Right ventricle myocardium inferior (tissue), 1 donor: Measurements from ENCODE around the gene EIF2S3. TPM values are rescaled to one million over a fixed set of nuclear protein-coding genes. Genes with fewer than 3 reads are reported as not detected.

ENCODE experiments used
- ATAC-seq: fragments of 200-7000 bp; cut with Tn5 transposase; one replicate; pipeline ENCODE4 v1.9.1; 2020; ENCODE audit warnings: mild to moderate bottlenecking, moderate library complexity
- DNase-seq: peaks from one replicate; pipeline ENCODE4 v3.0.0; 2021; ENCODE audit errors: missing footprints
- intact Hi-C: fragments of 100-400 bp; cut with DNase I; formaldehyde crosslinking; loops from one replicate; pipeline ENCODE4 v1.11.0; 2022
- long read RNA-seq: library from polyadenylated mRNA; unstranded; transcript quantifications from one replicate; pipeline ENCODE4 v2.0.0, GENCODE V29; 2021
- total RNA-seq: library from RNA; stranded (reverse); fragmentation: NEBNext Ultra II Directional; extraction: Animal tissue kit (Norgen Biotek cat#: 25700); gene quantifications from one replicate; pipeline ENCODE4 v1.2.1, GENCODE V29; 2021
- donor health status: DM: no; HTN: yes; CAD: no; lungs with severe emphysema.

Gene EIF2S3
- total RNA-seq: 66.8 TPM
- long read RNA-seq, transcript EIF2S3-201 (12 exons, 2,858 nt): major isoform, 42 of 46 reads
- long read RNA-seq, partial matches to known transcripts: 2 of 46 reads
- long read RNA-seq, other reads (novel, unspliced or antisense): 2 of 46 reads

GRCh38 chrX:24054182-24055042 is at the start of gene EIF2S3:
Gene EIF2S3, plus strand, starts transcription at chrX:24054956. Its CDS starts 13 bp downstream, at chrX:24054969.
- peak; percentile 93 for DNase-seq
- intact Hi-C loops: loop anchor here (1.0 to 10.0 kb wide), 4 partner anchors 29 to 312 kb away; partner anchors contain the start of genes ACOT9, CXorf58 and ZFX

DNA sequence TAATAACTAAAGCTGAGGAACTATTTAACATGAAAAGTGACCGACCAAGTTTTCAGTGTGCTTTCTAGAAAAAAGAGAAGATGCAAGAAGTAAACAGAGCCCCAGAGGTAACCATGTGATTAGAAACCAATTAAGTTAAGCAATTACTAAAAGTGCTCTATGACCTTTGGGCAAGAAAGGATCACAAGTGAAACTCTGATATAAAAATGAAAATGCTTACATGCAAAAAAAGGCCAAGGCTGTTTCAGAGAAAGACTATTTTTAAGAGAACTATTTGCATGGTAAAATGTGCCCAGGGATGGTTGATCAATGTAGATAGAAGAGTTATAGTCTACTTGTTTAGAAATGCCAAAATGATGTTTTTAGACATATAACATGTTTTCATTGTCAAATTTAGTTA is 49.7 kb upstream of the EIF2S3 start:
- intact Hi-C loops: no loop called here
- DNase-seq (no peak), ATAC-seq (no peak)

More at GRCh38 chrX:24054182-24055042, at the start of gene EIF2S3:
- ATAC-seq: peak; percentile 97

DNA sequence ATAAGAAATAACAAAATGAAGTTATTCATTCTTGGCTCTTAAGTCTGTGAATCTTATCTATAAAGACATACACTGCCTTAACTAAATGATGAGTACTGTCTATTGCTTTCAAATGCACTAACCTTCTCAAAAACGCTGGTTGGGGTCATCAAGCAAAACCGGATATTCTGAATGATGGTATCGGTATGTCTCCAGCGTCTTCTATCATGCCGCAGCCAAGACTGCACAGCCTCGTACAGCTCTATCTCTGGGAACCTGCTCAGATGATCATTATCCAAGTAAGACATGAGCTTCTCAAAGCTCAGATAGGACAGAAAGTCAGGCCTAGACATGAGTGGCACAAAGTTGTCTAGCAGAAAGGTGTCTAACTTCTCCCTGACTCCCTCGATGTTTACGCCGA is 48.9 kb upstream of the EIF2S3 start:
- no peak for DNase-seq
- intact Hi-C loops: no loop called here
- no peak for ATAC-seq

DNA sequence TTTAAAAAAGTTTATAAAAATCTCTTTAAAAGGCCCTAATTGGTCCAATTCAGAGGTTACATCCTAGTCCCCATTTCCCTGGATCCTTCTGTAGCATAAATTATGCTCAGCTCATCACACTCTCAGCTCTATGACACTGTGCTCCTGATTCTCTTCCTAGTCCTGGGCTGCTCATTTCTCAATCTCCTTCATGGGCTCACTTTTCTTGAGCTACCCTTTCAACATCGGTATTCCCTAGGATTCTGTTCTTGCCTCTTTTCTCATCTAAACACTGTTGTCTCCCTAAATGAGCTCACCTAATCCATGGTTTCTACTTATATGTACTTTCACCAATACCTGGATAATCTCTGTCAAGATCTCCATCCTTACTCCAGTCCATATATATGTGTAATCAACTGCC is 42.5 kb upstream of the EIF2S3 start:
- DNase-seq (no peak), ATAC-seq (no peak)
- intact Hi-C loops: no loop called here

DNA sequence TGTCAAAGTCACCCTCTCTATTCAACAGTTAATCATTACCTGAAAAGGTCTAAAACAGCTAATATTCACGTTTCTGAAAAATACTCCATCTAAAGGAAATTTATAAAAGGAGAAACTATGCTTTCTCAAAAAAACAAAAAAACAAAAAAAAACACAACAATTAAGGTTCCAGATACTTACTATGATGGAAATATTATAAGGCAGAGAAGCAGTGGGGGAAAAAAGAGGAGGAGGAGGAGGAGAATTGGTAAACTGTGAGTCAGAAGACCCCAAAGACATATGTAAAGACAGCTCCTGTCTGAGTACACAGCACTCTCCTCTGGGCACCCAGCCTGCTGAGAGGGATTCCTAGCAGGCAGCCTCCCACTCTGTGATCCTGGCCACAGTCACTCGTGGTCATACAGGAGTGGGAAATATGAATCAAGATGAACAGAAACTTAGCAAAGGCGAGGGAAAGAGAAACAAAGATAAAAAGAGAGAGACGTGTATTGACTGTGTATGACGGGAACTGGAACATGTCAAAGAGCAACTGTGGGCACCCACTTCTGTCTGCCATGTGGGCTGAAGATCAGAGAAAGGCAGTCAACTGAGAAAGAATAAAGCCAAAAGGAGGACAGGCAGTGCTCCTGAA is 40.3 kb upstream of the EIF2S3 start:
- ATAC-seq (peak; percentile 46), DNase-seq (no peak)
- intact Hi-C loops: no loop called here

GRCh38 chrX:24017674-24018073 is 37.1 kb upstream of the EIF2S3 start:
- ATAC-seq (no peak), DNase-seq (no peak)
- intact Hi-C loops: no loop called here

DNA sequence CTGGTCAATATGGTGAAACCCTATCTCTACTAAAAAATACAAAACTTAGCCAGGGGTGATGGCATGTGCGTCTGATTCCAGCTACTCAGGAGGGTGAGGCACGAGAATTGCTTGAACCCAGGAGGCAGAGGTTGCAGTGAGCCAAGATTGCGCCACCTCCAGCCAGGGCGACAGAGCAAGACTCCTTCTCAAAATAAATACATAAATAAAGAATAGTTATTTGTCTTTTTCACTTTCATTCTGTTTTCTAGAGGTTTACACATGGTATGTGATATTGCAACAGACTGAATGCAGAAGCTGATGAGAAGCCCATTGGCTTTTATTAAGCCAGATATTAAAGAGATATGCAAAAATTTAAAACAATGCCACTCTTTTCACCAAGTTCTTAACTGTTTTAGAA is 35.9 kb upstream of the EIF2S3 start:
- DNase-seq (no peak), ATAC-seq (no peak)
- intact Hi-C loops: no loop called here

DNA sequence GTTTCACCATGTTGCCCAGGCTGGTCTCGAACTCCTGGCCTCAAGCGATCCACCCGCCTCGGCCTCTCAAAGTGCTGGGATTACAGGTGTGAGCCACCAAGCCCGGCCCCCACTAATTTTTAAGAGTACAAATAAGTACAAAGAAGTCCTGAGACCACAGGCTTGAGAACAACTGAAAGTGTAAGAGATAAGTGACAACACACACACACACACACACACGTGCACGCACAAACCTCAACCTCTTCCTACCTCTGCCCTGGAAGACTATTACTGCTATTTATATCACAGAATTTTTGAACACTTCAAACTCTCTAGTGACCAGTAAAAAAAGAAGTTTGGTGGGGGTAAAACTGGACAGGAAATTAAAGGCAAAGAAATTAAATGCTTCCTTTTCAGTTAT is 35.3 kb upstream of the EIF2S3 start:
- intact Hi-C loops: no loop called here
- DNase-seq: no peak
- ATAC-seq: no peak

DNA sequence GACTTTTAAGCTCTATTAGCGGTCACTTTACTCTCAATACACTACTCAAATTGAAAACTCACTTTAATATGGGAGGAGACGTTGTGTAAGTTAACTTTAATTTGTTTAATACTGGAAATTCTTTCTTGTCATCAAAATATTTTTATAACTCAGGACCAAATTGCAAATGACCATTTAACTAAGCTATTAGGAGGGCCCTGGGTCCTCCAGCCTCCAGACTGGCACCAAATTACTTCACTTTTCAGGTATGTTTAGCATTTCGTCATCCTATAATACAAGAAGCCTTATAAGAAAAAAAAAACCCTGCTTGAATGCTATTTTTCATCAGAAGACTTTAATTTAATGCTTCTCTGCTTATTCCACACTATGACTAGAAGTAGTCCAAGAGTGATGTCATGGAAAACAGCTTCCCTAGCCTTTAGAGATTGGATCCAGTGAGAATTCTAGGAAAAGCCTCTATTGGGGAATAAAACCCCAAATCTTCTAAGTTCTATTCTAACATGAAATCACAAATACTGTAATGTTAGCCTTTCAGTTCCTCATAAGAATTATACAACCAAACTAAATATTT is 34.4 kb upstream of the EIF2S3 start:
- ATAC-seq: no peak
- intact Hi-C loops: loop anchor here (10.0 kb wide), 1 partner anchor 236 kb away; the partner anchor contains the start of gene SAT1

GRCh38 chrX:24023544-24023943 is 31.2 kb upstream of the EIF2S3 start:
- intact Hi-C loops: loop anchor here (10.0 kb wide), 1 partner anchor 239 kb away; the partner anchor contains the start of gene SAT1
- ATAC-seq (no peak), DNase-seq (no peak)

More for the DNA sequence above, 34.4 kb upstream of the EIF2S3 start:
- no peak for DNase-seq

DNA sequence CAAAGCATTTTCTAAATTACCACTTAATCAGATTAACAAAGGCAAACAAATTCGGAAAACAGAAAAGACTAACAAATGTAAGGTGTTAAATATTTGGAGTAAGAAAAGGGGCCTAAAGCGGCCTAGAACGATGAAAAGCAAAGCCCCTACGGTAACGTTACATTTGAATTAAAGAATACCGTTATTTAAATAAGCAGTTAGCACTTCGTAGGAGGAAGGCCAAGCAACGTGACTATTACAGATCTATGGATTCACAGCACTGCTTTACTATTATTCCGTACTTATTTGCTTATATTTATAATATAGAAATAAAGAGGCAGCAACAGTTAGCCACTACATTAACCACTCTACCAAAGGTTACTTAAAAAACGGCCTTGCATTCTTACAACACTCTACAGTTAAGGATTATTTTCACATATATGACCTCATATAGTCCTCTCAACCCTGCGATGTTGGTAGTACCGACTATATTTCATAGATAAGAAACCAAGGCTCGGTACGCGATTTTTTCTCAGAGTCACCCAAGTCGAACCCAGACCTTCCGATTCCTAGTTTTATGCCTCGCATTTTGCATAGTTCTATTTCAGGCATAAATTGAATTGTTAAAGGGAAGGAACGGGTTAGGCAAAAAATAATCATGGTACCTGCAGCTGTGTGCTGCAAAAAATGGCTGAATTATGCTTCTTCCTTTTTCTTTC is 30.6 kb upstream of the EIF2S3 start:
- ATAC-seq (no peak), DNase-seq (no peak)
- intact Hi-C loops: loop anchor here (2.0 to 10.0 kb wide), 2 partner anchors 115 to 239 kb away; partner anchors contain the start of genes CXorf58 and SAT1

- intact Hi-C loops: loop anchor here (1.0 to 10.0 kb wide), 3 partner anchors 29 to 240 kb away; partner anchors contain the start of genes CXorf58, EIF2S3 and SAT1
- peak; percentile 95 for ATAC-seq
- peak; percentile 92 for DNase-seq
Measured at GRCh38 chrX:24024819-24025740, 29.7 kb upstream of the EIF2S3 start.

DNA sequence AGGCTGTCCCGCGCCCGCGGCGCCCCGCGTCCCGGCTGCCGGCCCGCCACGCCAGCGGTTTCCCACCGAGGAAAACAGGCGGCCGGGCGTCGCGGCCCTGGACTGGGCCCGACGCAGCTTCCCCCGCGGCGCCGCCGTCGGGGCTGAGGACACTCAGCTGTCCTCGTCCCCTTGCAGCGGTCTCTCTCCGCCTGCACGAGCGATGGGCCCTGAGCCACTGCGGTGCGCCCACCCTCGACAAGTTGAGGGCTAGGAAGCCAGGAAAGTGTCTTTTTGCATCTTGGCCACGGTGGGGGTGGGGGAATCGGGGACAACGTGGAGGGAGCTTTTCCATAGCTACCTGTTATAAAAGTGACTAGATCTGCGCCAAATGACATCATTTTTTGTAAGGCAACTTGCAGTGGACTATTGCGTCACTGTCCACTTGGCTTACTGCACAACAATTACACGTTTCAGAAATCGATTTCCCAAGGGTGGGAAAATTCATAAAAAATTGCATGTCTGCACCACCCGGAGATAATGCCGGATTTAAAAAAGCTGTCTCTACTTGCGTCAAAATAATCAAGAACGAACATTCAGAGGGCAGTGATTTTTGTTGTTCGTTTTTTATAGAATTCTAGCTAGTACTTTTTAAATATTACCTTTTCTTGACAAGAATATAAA is 28.9 kb upstream of the EIF2S3 start:
- ATAC-seq (peak; percentile 55), DNase-seq (no peak)
- intact Hi-C loops: loop anchor here (1.0 to 10.0 kb wide), 3 partner anchors 28 to 241 kb away; partner anchors contain the start of genes CXorf58, EIF2S3 and SAT1

DNA sequence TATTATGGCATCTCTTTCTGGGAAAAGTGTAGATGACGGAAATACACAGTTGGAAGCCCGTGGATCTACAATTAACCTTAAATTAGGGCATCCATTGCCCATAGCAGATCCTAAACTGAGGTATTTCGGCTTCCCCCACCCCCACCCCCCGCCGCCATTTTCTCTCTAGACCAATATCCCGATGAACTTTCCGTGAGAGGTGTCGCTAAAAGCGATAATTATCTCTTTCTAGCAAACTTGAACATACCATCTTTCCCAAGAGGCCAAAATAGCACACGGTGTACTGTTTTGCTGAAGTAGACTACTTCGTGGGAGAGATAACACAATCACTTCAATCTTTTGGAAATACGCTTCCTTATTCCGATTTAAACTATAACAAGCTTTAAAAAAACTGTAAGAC is 28.3 kb upstream of the EIF2S3 start:
- no peak for ATAC-seq
- intact Hi-C loops: loop anchor here (10.0 kb wide), 1 partner anchor 242 kb away; the partner anchor contains the start of gene SAT1
- no peak for DNase-seq

DNA sequence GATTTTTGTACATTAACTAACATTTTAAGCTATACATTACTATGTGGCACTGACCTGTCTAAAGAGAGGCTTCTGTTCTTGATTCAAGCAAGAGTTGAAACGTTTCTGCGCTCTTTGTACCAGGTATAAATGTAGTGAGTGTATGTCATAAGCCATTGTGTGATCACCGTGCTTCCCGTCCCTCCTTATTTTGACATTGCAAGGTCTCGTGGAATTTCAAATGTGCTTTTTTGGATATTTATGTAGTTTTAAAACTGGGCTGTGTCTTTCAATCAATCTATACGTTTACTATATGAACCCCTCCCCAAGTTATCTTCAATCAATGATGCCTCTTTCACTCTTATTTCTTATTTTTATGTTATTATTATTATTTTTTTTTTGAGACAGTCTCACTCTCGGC is 27.7 kb upstream of the EIF2S3 start, which contains the start of gene KLHL15:
Gene KLHL15 (minus strand): TSS at position 101 of the 400 bp plus-strand sequence. CDS start 20,493 bp downstream, outside the sequence.
- DNase-seq: no peak
- intact Hi-C loops: loop anchor here (10.0 kb wide), 1 partner anchor 242 kb away; the partner anchor contains the start of gene SAT1
- ATAC-seq: no peak

DNA sequence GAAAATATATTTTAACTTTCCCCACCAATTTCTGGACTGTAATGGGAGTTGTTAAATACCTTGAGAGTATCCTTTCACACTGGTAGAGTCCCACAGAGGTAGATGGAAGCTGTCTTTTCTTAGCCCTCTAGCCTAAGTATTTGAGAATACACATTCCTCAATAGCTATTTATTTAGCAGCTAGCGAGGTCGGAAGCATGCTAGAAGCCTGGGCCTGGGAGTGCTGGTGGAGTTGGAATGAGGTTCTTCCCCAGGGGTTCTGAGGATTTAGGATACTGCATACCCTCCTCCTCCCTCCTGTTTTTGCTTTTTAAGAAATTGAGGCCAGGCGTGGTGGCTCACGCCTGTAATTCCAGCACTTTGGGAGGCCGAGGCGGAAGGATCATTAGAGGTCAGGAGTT is 26.8 kb upstream of the EIF2S3 start:
- no peak for DNase-seq
- no peak for ATAC-seq
- intact Hi-C loops: loop anchor here (10.0 kb wide), 1 partner anchor 243 kb away; the partner anchor contains the start of gene SAT1

GRCh38 chrX:24030597-24030996 is 24.2 kb upstream of the EIF2S3 start:
- no peak for ATAC-seq
- DNase-seq: no peak
- intact Hi-C loops: no loop called here
